Activated naive CD8-positive, alpha-beta T cell treated with anti-CD3 and anti-CD28 coated beads, Interleukin-2, amount 50 U/mL, for 16 hours (primary cell): Measurements from ENCODE around the gene NETO2.
"Not testable (repeated sequence)": the region's sequence is repeated elsewhere in the genome, so short reads cannot be mapped to it uniquely, and the experiment has no call there.

Source experiments
- DNase-seq: peaks from one replicate; pipeline ENCODE4 v3.0.0-alpha.2; 2020; ENCODE audit warnings: low read depth, low spot score

NETO2 gene

GRCh38 chr16:47134550-47134949 lies 9.2 kb downstream of the NETO2 start:
- no peak for DNase-seq

- no peak for DNase-seq
Observed at GRCh38 chr16:47132308-47132707, 11.4 kb downstream of the NETO2 start.

GRCh38 chr16:47129755-47130435 lies 13.8 kb downstream of the NETO2 start:
- no peak for DNase-seq

- DNase-seq, result no peak
Observed at GRCh38 chr16:47127541-47127940, 16.2 kb downstream of the NETO2 start.

GRCh38 chr16:47125757-47126156 lies 18.0 kb downstream of the NETO2 start:
- no peak for DNase-seq

GRCh38 chr16:47113130-47113529 lies 30.6 kb downstream of the NETO2 start:
- DNase-seq, result no peak

- no peak for DNase-seq
Observed at GRCh38 chr16:47110939-47111338, 32.8 kb downstream of the NETO2 start.

GRCh38 chr16:47109361-47109760 lies 34.4 kb downstream of the NETO2 start:
- DNase-seq, result no peak

GRCh38 chr16:47102921-47103320 lies 40.8 kb downstream of the NETO2 start:
- not testable (repeated sequence) for DNase-seq

GRCh38 chr16:47097154-47097553 lies 46.6 kb downstream of the NETO2 start:
- not testable (repeated sequence) for DNase-seq

- DNase-seq, result no peak
Observed at GRCh38 chr16:47096297-47096696, 47.4 kb downstream of the NETO2 start.

- DNase-seq, result no peak
Observed at GRCh38 chr16:47084198-47084597, 59.5 kb downstream of the NETO2 start.

GRCh38 chr16:47082099-47082865 lies 61.5 kb downstream of the NETO2 start:
- no peak for DNase-seq

GRCh38 chr16:47081115-47081514 lies 62.6 kb downstream of the NETO2 start:
- no peak for DNase-seq

- DNase-seq, result no peak
Observed at GRCh38 chr16:47079860-47080259, 63.9 kb downstream of the NETO2 start.

GRCh38 chr16:47073223-47074155 lies 70.3 kb downstream of the NETO2 start:
- DNase-seq, result no peak

- no peak for DNase-seq
Observed at GRCh38 chr16:47072158-47072557, 71.6 kb downstream of the NETO2 start.

- no peak for DNase-seq
Observed at GRCh38 chr16:47069841-47070584, 73.7 kb downstream of the NETO2 start.

- no peak for DNase-seq
Observed at GRCh38 chr16:47069313-47069712, 74.4 kb downstream of the NETO2 start.

GRCh38 chr16:47067203-47067602 lies 76.5 kb downstream of the NETO2 start:
- DNase-seq, result no peak
